ENCODE results near the gene CAP2.
A peak's percentile ranks its signal among the peaks of the same experiment; 100 is the strongest.

DNA sequence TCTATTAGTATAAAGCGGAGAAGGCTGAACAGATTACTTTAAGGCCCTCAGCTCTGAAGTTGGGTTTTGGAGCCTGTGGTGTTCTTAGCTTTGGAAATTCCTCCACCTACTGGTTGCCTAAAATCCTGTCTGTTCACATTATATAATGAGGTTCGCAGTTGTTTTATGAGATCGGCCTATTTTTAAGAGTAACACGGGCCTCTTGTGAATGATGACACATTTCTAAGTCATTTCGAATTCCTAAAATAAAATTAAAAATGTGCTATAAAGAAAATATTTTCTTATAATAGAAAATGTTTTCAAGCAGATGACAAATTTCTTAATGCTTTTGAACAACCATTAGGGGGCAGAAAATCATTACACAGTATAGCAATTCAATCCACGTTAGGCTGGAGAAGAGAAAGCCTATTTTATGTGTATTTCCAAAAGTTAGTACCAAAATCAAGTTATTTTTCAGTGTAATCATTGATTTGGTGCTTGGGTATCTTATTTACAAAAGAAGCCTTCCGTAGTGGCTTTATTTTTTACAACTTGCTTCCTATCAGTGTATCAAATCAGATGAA is 190.9 kb downstream of the CAP2 start:
- no peak for TF ChIP-seq POLR2A (IDR thresholded peaks at IDR 0.05)
- TF ChIP-seq, protein P1, sequence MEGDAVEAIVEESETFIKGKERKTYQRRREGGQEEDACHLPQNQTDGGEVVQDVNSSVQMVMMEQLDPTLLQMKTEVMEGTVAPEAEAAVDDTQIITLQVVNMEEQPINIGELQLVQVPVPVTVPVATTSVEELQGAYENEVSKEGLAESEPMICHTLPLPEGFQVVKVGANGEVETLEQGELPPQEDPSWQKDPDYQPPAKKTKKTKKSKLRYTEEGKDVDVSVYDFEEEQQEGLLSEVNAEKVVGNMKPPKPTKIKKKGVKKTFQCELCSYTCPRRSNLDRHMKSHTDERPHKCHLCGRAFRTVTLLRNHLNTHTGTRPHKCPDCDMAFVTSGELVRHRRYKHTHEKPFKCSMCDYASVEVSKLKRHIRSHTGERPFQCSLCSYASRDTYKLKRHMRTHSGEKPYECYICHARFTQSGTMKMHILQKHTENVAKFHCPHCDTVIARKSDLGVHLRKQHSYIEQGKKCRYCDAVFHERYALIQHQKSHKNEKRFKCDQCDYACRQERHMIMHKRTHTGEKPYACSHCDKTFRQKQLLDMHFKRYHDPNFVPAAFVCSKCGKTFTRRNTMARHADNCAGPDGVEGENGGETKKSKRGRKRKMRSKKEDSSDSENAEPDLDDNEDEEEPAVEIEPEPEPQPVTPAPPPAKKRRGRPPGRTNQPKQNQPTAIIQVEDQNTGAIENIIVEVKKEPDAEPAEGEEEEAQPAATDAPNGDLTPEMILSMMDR (IDR thresholded peaks at IDR 0.05) = peak; percentile 64 to 92 (median 85)
